HepG2 (cell line): ENCODE data around the gene MRPL20. TPM values are rescaled to one million over a fixed set of nuclear protein-coding genes. Genes with fewer than 3 reads are reported as not detected.
A peak's percentile ranks its signal among the peaks of the same experiment; 100 is the strongest.

Experiments used
- DBP ChIP-seq: sonication (generic); formaldehyde crosslinking; IDR thresholded peaks from 2 replicates; pipeline ENCODE4 v1.4.0; 2020; ENCODE audit warnings: missing genetic modification reagents; ENCODE audit errors: not compliant biosample characterization
- HNF1B ChIP-seq: sonication (generic); formaldehyde crosslinking; IDR thresholded peaks from 2 replicates; pipeline ENCODE4 v1.5.1; 2020; ENCODE audit warnings: mild to moderate bottlenecking, moderate library complexity, missing genetic modification reagents
- KLF6 ChIP-seq: IDR thresholded peaks from 2 replicates; pipeline ENCODE4 v1.8.0; 2016; ENCODE audit warnings: missing biosample characterization, missing genetic modification reagents
- MTF2 ChIP-seq: sonication (generic); formaldehyde crosslinking; IDR thresholded peaks from 2 replicates; pipeline ENCODE4 v1.5.0; 2020; ENCODE audit warnings: missing genetic modification reagents, borderline replicate concordance
- NBN ChIP-seq: fragments of 450-650 bp; conservative IDR thresholded peaks from 2 replicates; pipeline ENCODE4 v1.6.1; 2017
- NR2F2 ChIP-seq: IDR thresholded peaks from 2 replicates; pipeline ENCODE4 v1.6.1; 2012; ENCODE audit warnings: low read depth, inconsistent platforms, borderline replicate concordance
- POLR2A ChIP-seq, 2 experiments: IDR thresholded peaks; 2 replicates each; pipeline ENCODE4 v1.6.1; 2011; ENCODE audit warnings: low read depth in 2 of 2, low read length in 2 of 2, mild to moderate bottlenecking in 1 of 2, moderate library complexity in 1 of 2; ENCODE audit not compliant: insufficient read depth in 1 of 2
- SIX4 ChIP-seq: sonication (generic); formaldehyde crosslinking; IDR thresholded peaks from 2 replicates; pipeline ENCODE4 v1.4.0; 2020; ENCODE audit warnings: missing genetic modification reagents
- SYNCRIP ChIP-seq: fragments of 200-400 bp; formaldehyde crosslinking; IDR thresholded peaks from 2 replicates; pipeline ENCODE4 v1.6.1; 2018; ENCODE audit warnings: mild to moderate bottlenecking, low read depth, low read length; ENCODE audit not compliant: insufficient read depth
- TBL1XR1 ChIP-seq: fragments of 150-350 bp; IDR thresholded peaks from 2 replicates; pipeline ENCODE4 v1.6.1; 2014; ENCODE audit warnings: borderline replicate concordance, low read length; ENCODE audit not compliant: partially characterized antibody
- TERF1 ChIP-seq: sonication (generic); formaldehyde crosslinking; IDR thresholded peaks from 2 replicates; pipeline ENCODE4 v1.8.0; 2022; ENCODE audit warnings: mild to moderate bottlenecking, missing genetic modification reagents, moderate library complexity
- TFE3 ChIP-seq: IDR thresholded peaks from 2 replicates; pipeline ENCODE4 v1.6.1; 2016
- YY1 ChIP-seq: IDR thresholded peaks from 2 replicates; pipeline ENCODE4 v1.6.1; 2011; ENCODE audit warnings: low read length, low read depth, moderate library complexity, mild to moderate bottlenecking; ENCODE audit not compliant: insufficient read depth, insufficient replicate concordance
- ZBTB49 ChIP-seq: sonication (generic); formaldehyde crosslinking; IDR thresholded peaks from 2 replicates; pipeline ENCODE4 v1.4.0; 2020; ENCODE audit warnings: missing genetic modification reagents, borderline replicate concordance
- ZNF296 ChIP-seq: sonication (generic); formaldehyde crosslinking; conservative IDR thresholded peaks from 2 replicates; pipeline ENCODE4 v1.5.0; 2020; ENCODE audit warnings: mild to moderate bottlenecking, missing genetic modification reagents
- ZNF333 ChIP-seq: sonication (generic); formaldehyde crosslinking; IDR thresholded peaks from 2 replicates; pipeline ENCODE4 v1.4.0; 2020; ENCODE audit warnings: mild to moderate bottlenecking, missing genetic modification reagents, borderline replicate concordance
- ZNF503 ChIP-seq: sonication (generic); formaldehyde crosslinking; IDR thresholded peaks from 2 replicates; pipeline ENCODE4 v1.4.0; 2020; ENCODE audit warnings: missing genetic modification reagents
- ZNF720 ChIP-seq: sonication (generic); formaldehyde crosslinking; IDR thresholded peaks from 2 replicates; pipeline ENCODE4 v1.4.0; 2020; ENCODE audit warnings: missing genetic modification reagents
- ZSCAN31 ChIP-seq: sonication (generic); formaldehyde crosslinking; IDR thresholded peaks from 2 replicates; pipeline ENCODE4 v1.5.0; 2020; ENCODE audit warnings: low read depth, mild to moderate bottlenecking, missing genetic modification reagents
- polyA plus RNA-seq, 8 experiments: library from polyadenylated mRNA; depleted of rRNA in 3 of 8; stranded (reverse) in 7 of 8; unstranded in 1 of 8; fragments of >200 nt; fragmentation: Illumina TruSeq in 4 of 8; extraction: Trizol in 4 of 8; gene quantifications; 2 replicates each; pipeline versions ENCODE4 v1.2.1 to v1.2.3, GENCODE V29; 2011 to 2016; ENCODE audit warnings: low read depth in 4 of 8, missing spikeins in 1 of 8, mixed read lengths in 1 of 8; ENCODE audit not compliant: insufficient read depth in 1 of 8
- total RNA-seq, 5 experiments: library from RNA; depleted of rRNA; stranded (reverse); fragments of >200 nt; fragmentation: Illumina TruSeq; extraction: Trizol; gene quantifications; 2 replicates each; pipeline ENCODE4 v1.2.3, GENCODE V29; 2016; ENCODE audit warnings: low read depth in 1 of 5

Gene MRPL20
- total and polyA plus RNA-seq, 2 of the 13 experiments (the other 11 are each of a cell fraction or from before 2014, with no cell fraction given): 59.2 to 127 TPM

GRCh38 chr1:1430114-1430982 lies 23.3 kb upstream of the MRPL20 start (continued):
- TF ChIP-seq HNF1B (CRISPR knock-in tag): peak; percentile 75; the same call in 1 of the 2 replicates
- TF ChIP-seq TBL1XR1: no peak
- no peak for TF ChIP-seq ZNF720 (CRISPR knock-in tag)
- TF ChIP-seq DBP (CRISPR knock-in tag): no peak
- no peak for TF ChIP-seq SIX4 (CRISPR knock-in tag)
- TF ChIP-seq NBN: no peak
- 0 out of 2 replicates have a peak, but pooled peaks have one; percentile 53 for TF ChIP-seq ZNF333
- TF ChIP-seq SYNCRIP: no peak
- TF ChIP-seq MTF2 (CRISPR knock-in tag): no peak
- TF ChIP-seq ZNF296 (CRISPR knock-in tag): no peak; the same call in 1 of the 2 replicates
- TF ChIP-seq NR2F2: no peak
- TF ChIP-seq YY1: no peak
- no peak for TF ChIP-seq KLF6
- no peak for TF ChIP-seq POLR2A (IDR thresholded peaks at IDR 0.05; ENCODE audit: insufficient read depth in 1 of 2, low read depth in 2 of 2, low read length in 2 of 2)
- no peak for TF ChIP-seq ZBTB49 (CRISPR knock-in tag)
- no peak for TF ChIP-seq ZSCAN31 (CRISPR knock-in tag)
- TF ChIP-seq TERF1: no peak
- peak; percentile 45; the same call in 1 of the 2 replicates for TF ChIP-seq ZNF503 (CRISPR knock-in tag)
- TF ChIP-seq TFE3 (CRISPR knock-in tag): no peak
